Hepatocyte (in vitro differentiated cells): ENCODE results near the gene TLCD3B. TPM values are rescaled to one million over a fixed set of nuclear protein-coding genes. Genes with fewer than 3 reads are reported as not detected.
"Not testable (repeated sequence)": the region's sequence is repeated elsewhere in the genome, so short reads cannot be mapped to it uniquely, and the experiment has no call there.

ENCODE experiments used
- DNase-seq: peaks from one replicate; pipeline ENCODE4 v3.0.0-alpha.2; 2016; ENCODE audit warnings: low spot score
- H2AFZ ChIP-seq: fragments of 200-600 bp; sonication (generic); 2 replicates; pipeline ENCODE4 v1.6.0; 2016; ENCODE audit warnings: antibody characterized with exemption, mild to moderate bottlenecking
- H3K27ac ChIP-seq: fragments of 200-600 bp; sonication (generic); 2 replicates; pipeline ENCODE4 v1.5.1; 2016; ENCODE audit warnings: mild to moderate bottlenecking
- H3K27me3 ChIP-seq: fragments of 200-600 bp; sonication (generic); 2 replicates; pipeline ENCODE4 v1.6.1; 2016
- H3K36me3 ChIP-seq: fragments of 200-600 bp; sonication (generic); replicated peaks from 2 replicates; pipeline ENCODE4 v1.5.1; 2016; ENCODE audit warnings: low read depth; ENCODE audit not compliant: insufficient read depth
- H3K4me1 ChIP-seq: fragments of 200-600 bp; sonication (generic); 2 replicates; pipeline ENCODE4 v1.5.1; 2016; ENCODE audit warnings: mild to moderate bottlenecking, moderate library complexity; ENCODE audit not compliant: insufficient read depth
- H3K4me2 ChIP-seq: fragments of 200-600 bp; sonication (generic); 2 replicates; pipeline ENCODE4 v1.6.0; 2016
- H3K4me3 ChIP-seq: fragments of 200-600 bp; sonication (generic); 2 replicates; pipeline ENCODE4 v1.5.1; 2016; ENCODE audit warnings: mild to moderate bottlenecking
- H3K79me2 ChIP-seq: fragments of 200-600 bp; sonication (generic); 2 replicates; pipeline ENCODE4 v1.6.0; 2017; ENCODE audit warnings: mild to moderate bottlenecking
- H3K9me2 ChIP-seq: fragments of 200-600 bp; sonication (generic); replicated peaks from 2 replicates; pipeline ENCODE4 v1.6.0; 2017; ENCODE audit warnings: mild to moderate bottlenecking; ENCODE audit not compliant: insufficient read depth
- H3K9me3 ChIP-seq: fragments of 200-600 bp; sonication (generic); 2 replicates; pipeline ENCODE4 v1.5.1; 2016; ENCODE audit warnings: low read depth, mild to moderate bottlenecking
- H4K20me1 ChIP-seq: fragments of 200-600 bp; sonication (generic); 2 replicates; pipeline ENCODE4 v1.6.0; 2016; ENCODE audit warnings: mild to moderate bottlenecking; ENCODE audit not compliant: insufficient read depth, poor library complexity, severe bottlenecking
- EZH2 ChIP-seq: fragments of 200-600 bp; sonication (generic); IDR thresholded peaks from 2 replicates; pipeline ENCODE4 v1.6.1; 2016; ENCODE audit warnings: antibody characterized with exemption, mild to moderate bottlenecking, borderline replicate concordance
- EZH2phosphoT487 ChIP-seq: fragments of 200-600 bp; sonication (generic); IDR thresholded peaks from one replicate; pipeline ENCODE4 v1.6.1; 2018; ENCODE audit warnings: antibody characterized with exemption, mild to moderate bottlenecking, low read depth, moderate library complexity; ENCODE audit not compliant: unreplicated experiment, severe bottlenecking
- WGBS: methylation state at CpG from one replicate; pipeline ENCODE4 v1.1.6; 2016; ENCODE audit warnings: low lambda C conversion rate; ENCODE audit errors: missing lambda C conversion rate; 5-methylcytosine and 5-hydroxymethylcytosine counted together
- polyA plus RNA-seq: library from polyadenylated mRNA; unstranded; fragments of >200 nt; fragmentation: Nextera tagmentation; extraction: Ambion mirVana; gene quantifications from 2 replicates; pipeline ENCODE4 v1.2.1, GENCODE V29; 2016
- total RNA-seq: library from RNA; depleted of rRNA; stranded (reverse); fragments of >200 nt; gene quantifications from 2 replicates; pipeline ENCODE4 v1.2.3, GENCODE V29; 2014
- TF ChIP-seq, protein P1 (sequence below): fragments of 200-600 bp; sonication (generic); IDR thresholded peaks from 2 replicates; pipeline ENCODE4 v1.5.1; 2016; ENCODE audit warnings: antibody characterized with exemption, mild to moderate bottlenecking; ENCODE audit not compliant: poor library complexity

TLCD3B gene
- total and polyA plus RNA-seq, 2 experiments from 2014 or later, result not detected

DNA sequence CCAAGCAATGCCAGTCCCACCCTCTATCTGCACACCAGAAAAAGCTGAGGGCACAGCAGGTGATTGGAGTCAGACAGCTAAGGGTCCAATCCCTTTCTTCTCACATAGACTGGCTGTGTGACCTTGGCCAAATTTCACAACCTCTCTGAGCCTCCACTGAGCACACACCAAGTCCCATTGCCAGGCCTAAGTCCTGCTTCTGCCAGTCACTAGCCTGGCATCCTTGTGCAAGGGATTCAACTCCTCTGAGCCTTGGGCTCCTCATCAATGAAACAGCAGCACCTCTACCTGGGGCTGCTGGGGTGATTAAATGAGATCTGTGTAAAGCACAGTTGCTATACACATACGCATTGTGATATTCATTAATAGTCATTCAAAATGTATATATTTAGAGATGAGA is 15.5 kb upstream of the TLCD3B start:
- no peaks in the 10 kb centered on the region for H3K79me2 ChIP-seq
- no peaks in the 10 kb centered on the region for H3K9me2 ChIP-seq
- H3K4me1 ChIP-seq, result no peaks in the 10 kb centered on the region
- H3K27ac ChIP-seq, result no peak overlapping the region
- H2AFZ ChIP-seq, result no peak overlapping the region
- H3K27me3 ChIP-seq, result no peaks in the 10 kb centered on the region
- no peak overlapping the region for H3K4me2 ChIP-seq
- H3K36me3 ChIP-seq, result no peaks in the 10 kb centered on the region
- TF ChIP-seq EZH2, result no peak
- TF ChIP-seq EZH2phosphoT487, result no peak
- TF ChIP-seq, protein P1, sequence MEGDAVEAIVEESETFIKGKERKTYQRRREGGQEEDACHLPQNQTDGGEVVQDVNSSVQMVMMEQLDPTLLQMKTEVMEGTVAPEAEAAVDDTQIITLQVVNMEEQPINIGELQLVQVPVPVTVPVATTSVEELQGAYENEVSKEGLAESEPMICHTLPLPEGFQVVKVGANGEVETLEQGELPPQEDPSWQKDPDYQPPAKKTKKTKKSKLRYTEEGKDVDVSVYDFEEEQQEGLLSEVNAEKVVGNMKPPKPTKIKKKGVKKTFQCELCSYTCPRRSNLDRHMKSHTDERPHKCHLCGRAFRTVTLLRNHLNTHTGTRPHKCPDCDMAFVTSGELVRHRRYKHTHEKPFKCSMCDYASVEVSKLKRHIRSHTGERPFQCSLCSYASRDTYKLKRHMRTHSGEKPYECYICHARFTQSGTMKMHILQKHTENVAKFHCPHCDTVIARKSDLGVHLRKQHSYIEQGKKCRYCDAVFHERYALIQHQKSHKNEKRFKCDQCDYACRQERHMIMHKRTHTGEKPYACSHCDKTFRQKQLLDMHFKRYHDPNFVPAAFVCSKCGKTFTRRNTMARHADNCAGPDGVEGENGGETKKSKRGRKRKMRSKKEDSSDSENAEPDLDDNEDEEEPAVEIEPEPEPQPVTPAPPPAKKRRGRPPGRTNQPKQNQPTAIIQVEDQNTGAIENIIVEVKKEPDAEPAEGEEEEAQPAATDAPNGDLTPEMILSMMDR, result no peak
- no peaks in the 10 kb centered on the region for H3K9me3 ChIP-seq
- WGBS, result 82% methylated on average over 1 of the region's 1 CpG
- H3K4me3 ChIP-seq, result no peak overlapping the region
- no peaks in the 10 kb centered on the region for H4K20me1 ChIP-seq
- DNase-seq, result no peak

GRCh38 chr16:30046178-30046577 is 15.1 kb upstream of the TLCD3B start:
- Histone ChIP-seq H3K27me3 (no peaks in the 10 kb centered on the region), H3K79me2 (no peaks in the 10 kb centered on the region), H3K4me1 (no peaks in the 10 kb centered on the region), H3K36me3 (no peaks in the 10 kb centered on the region), H2AFZ (no peak overlapping the region), H3K4me2 (no peak overlapping the region), H3K4me3 (no peak overlapping the region), H3K9me2 (no peaks in the 10 kb centered on the region), H4K20me1 (no peaks in the 10 kb centered on the region), H3K9me3 (no peaks in the 10 kb centered on the region), H3K27ac (no peak overlapping the region)
- WGBS, result 63% methylated on average over 8 of the region's 8 CpGs
- TF ChIP-seq EZH2, result no peak
- no peak for TF ChIP-seq EZH2phosphoT487
- TF ChIP-seq, protein P1, result no peak
- DNase-seq, result no peak

DNA sequence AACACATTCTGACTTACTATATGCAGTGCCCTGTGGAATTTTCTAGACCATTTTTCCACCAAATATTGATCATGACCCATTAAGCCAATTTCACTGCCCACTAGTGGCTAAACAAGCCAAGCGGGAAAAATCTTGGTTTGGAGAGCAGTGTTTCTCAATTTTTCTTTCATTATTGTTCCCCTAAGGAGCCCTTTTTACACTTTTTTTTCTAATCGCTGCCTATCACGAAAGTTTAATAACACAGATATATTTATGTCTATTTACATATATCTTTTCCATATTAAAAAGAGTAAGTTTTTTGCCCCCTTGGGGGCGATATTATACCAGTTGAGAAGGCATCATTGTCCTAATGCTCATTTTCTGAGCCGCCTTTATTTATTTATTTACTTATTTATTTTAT is 10.8 kb upstream of the TLCD3B start:
- Histone ChIP-seq H3K36me3 (no peaks in the 10 kb centered on the region), H3K9me2 (no peaks in the 10 kb centered on the region), H3K4me3 (no peak overlapping the region), H3K27ac (no peak overlapping the region), H3K9me3 (no peaks in the 10 kb centered on the region), H2AFZ (no peak overlapping the region), H3K79me2 (no peaks in the 10 kb centered on the region), H3K27me3 (no peaks in the 10 kb centered on the region), H3K4me1 (no peaks in the 10 kb centered on the region), H3K4me2 (no peak overlapping the region), H4K20me1 (no peaks in the 10 kb centered on the region)
- no peak for DNase-seq
- WGBS, result 51% methylated on average over 5 of the region's 5 CpGs
- TF ChIP-seq EZH2 (no peak), EZH2phosphoT487 (no peak)
- TF ChIP-seq, protein P1, result peak; percentile 54

DNA sequence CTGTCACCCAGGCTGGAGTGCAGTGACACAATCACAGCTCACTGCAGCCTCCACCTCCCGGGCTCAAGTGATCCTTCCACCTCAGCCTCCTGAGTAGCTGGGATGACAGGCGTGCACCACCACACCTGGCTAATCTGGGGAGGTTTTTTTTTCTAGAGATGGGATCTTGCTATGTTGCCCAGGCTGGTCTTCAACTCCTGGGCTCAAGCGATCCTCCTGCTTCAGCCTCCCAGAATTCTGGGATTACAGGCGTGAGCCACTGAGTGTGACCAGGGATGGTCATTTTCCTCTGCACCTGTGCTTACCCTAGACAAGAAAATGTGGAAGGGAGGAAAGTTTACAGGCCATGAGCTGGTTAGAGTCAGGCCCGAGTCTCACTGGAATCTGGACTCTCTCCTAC is 9.6 kb upstream of the TLCD3B start:
- not testable (repeated sequence) for H3K9me2 ChIP-seq, DNase-seq, H3K27ac ChIP-seq, H4K20me1 ChIP-seq, H3K79me2 ChIP-seq, H2AFZ ChIP-seq, H3K4me2 ChIP-seq, H3K36me3 ChIP-seq, H3K4me1 ChIP-seq, H3K9me3 ChIP-seq, H3K4me3 ChIP-seq, H3K27me3 ChIP-seq
- WGBS, result 87% methylated on average over 5 of the region's 5 CpGs
